Keratinocyte (primary cell): Measurements from ENCODE around the gene MRPL33. TPM values are rescaled to one million over a fixed set of nuclear protein-coding genes. Genes with fewer than 3 reads are reported as not detected.

Experiments used
- DNase-seq: peaks from one replicate; pipeline ENCODE4 v3.0.0-alpha.2; 2011; ENCODE audit warnings: low read depth, missing footprints, low spot score
- FAIRE-seq: peaks from 2 replicates; lab custom pipeline; 2011; peaks lifted over from hg19 to GRCh38; lab: Jason Lieb, UNC
- H2AFZ ChIP-seq: 2 replicates; pipeline ENCODE4 v1.6.0; 2012; ENCODE audit warnings: low read length, control low read depth, inconsistent platforms; ENCODE audit not compliant: control insufficient read depth
- H3K27ac ChIP-seq: 2 replicates; pipeline ENCODE4 v1.5.1; 2011; ENCODE audit warnings: low read length; ENCODE audit not compliant: control insufficient read depth, insufficient read depth
- H3K27me3 ChIP-seq: 3 replicates; pipeline ENCODE4 v1.6.0; 2011; ENCODE audit warnings: low read length; ENCODE audit not compliant: control insufficient read depth, insufficient read depth; ENCODE audit errors: extremely low read depth
- H3K36me3 ChIP-seq, 2 experiments: 2 replicates in 1 of 2; 3 replicates in 1 of 2; pipeline ENCODE4 v1.5.1; 2011; ENCODE audit warnings: low read length in 2 of 2, mild to moderate bottlenecking in 1 of 2; ENCODE audit not compliant: control insufficient read depth in 2 of 2, insufficient read depth in 2 of 2; ENCODE audit errors: extremely low read depth in 1 of 2
- H3K4me1 ChIP-seq: 3 replicates; pipeline ENCODE4 v1.5.1; 2011; ENCODE audit warnings: low read length; ENCODE audit not compliant: control insufficient read depth, insufficient read depth; ENCODE audit errors: extremely low read depth
- H3K4me2 ChIP-seq: 3 replicates; pipeline ENCODE4 v1.6.0; 2011; ENCODE audit warnings: low read depth, low read length; ENCODE audit not compliant: control insufficient read depth, insufficient read depth; ENCODE audit errors: extremely low read depth
- H3K4me3 ChIP-seq, 3 experiments: fragments of 200-600 bp in 1 of 3; sonication (generic) in 1 of 3; 2 replicates in 2 of 3; 3 replicates in 1 of 3; pipeline ENCODE4 v1.5.1; 2011 to 2016; ENCODE audit warnings: low read length in 3 of 3, mild to moderate bottlenecking in 3 of 3, control low read depth in 2 of 3, inconsistent platforms in 1 of 3, low read depth in 1 of 3, mixed read lengths in 1 of 3, mixed run types in 1 of 3, moderate library complexity in 1 of 3; ENCODE audit not compliant: control insufficient read depth in 2 of 3, insufficient read depth in 2 of 3; ENCODE audit errors: extremely low read depth in 1 of 3
- H3K79me2 ChIP-seq: 2 replicates; pipeline ENCODE4 v1.6.0; 2012; ENCODE audit warnings: low read length; ENCODE audit not compliant: control insufficient read depth, insufficient read depth
- H3K9ac ChIP-seq: 3 replicates; pipeline ENCODE4 v1.6.0; 2011; ENCODE audit warnings: low read length; ENCODE audit not compliant: control insufficient read depth, insufficient read depth; ENCODE audit errors: extremely low read depth
- H3K9me1 ChIP-seq: 3 replicates; pipeline ENCODE4 v1.6.0; 2011; ENCODE audit warnings: low read length; ENCODE audit not compliant: control insufficient read depth, insufficient read depth; ENCODE audit errors: extremely low read depth
- H3K9me3 ChIP-seq: 2 replicates; pipeline ENCODE4 v1.5.1; 2012; ENCODE audit warnings: low read depth, low read length; ENCODE audit not compliant: control insufficient read depth
- H4K20me1 ChIP-seq: 3 replicates; pipeline ENCODE4 v1.6.0; 2011; ENCODE audit warnings: low read length; ENCODE audit not compliant: control insufficient read depth, insufficient read depth; ENCODE audit errors: extremely low read depth
- CTCF ChIP-seq, 3 experiments: IDR thresholded peaks in 1 of 3; conservative IDR thresholded peaks in 1 of 3; optimal IDR thresholded peaks in 1 of 3; 2 replicates in 2 of 3; 3 replicates in 1 of 3; pipeline versions ENCODE3 to v1.5.1; 2011; ENCODE audit warnings: low read length in 3 of 3, mild to moderate bottlenecking in 3 of 3, moderate library complexity in 2 of 3, control low read depth in 1 of 3, inconsistent platforms in 1 of 3; ENCODE audit not compliant: insufficient read depth in 2 of 3; ENCODE audit errors: extremely low read depth in 1 of 3
- EZH2 ChIP-seq: IDR thresholded peaks from one replicate; pipeline ENCODE4 v1.6.1; 2012; ENCODE audit warnings: inconsistent platforms, mild to moderate bottlenecking, low read length, moderate library complexity
- dilution Hi-C: fragments of 300-500 bp; cut with MboI; formaldehyde crosslinking; loops from one replicate; pipeline ENCODE4 v1.7.0; 2020; ENCODE audit warnings: low sequenced_read_pairs; ENCODE audit not compliant: extremely low pct_ligation_motif_present
- polyA plus RNA-seq, 5 experiments: library from polyadenylated mRNA; depleted of rRNA in 3 of 5; stranded (reverse) in 3 of 5; stranded (forward) in 1 of 5; unstranded in 1 of 5; fragments of >200 nt; gene quantifications; 1 replicate in 1 of 5; 2 replicates in 3 of 5; 3 replicates in 1 of 5; pipeline versions ENCODE4 v1.2.1 to v1.2.3, GENCODE V29; 2011 to 2012; ENCODE audit warnings: missing spikeins in 2 of 5, low read depth in 1 of 5, low replicate concordance in 1 of 5

MRPL33 gene
- polyA plus RNA-seq, 1 donor (not counting 4 experiments of a cell fraction or from before 2014, with no cell fraction given) = 110 TPM

- dilution Hi-C loops = no loop called here
These were observed 344 bp upstream of the MRPL33 start for GRCh38 chr2:27771202-27771547.

GRCh38 chr2:27772804-27773203, 1.3 kb downstream of the MRPL33 start:
- DNase-seq = no peak
- Histone ChIP-seq H3K4me3 (peak overlapping the region; percentile 64 to 82 (median 72)), H3K27ac (peak overlapping the region; percentile 86), H3K36me3 (peaks cover 0 to 22% of the 10 kb centered on the region in 2 experiments), H3K27me3 (no peaks in the 10 kb centered on the region), H2AFZ (no peak overlapping the region), H3K4me2 (peak overlapping the region; percentile 98), H4K20me1 (no peaks in the 10 kb centered on the region), H3K79me2 (peaks cover 54% of the 10 kb centered on the region), H3K9me3 (no peaks in the 10 kb centered on the region), H3K4me1 (peaks cover 34% of the 10 kb centered on the region), H3K9me1 (peaks cover 5% of the 10 kb centered on the region), H3K9ac (peak overlapping the region; percentile 88)
- dilution Hi-C loops = no loop called here
- TF ChIP-seq EZH2 (no peak), CTCF (optimal IDR thresholded peaks at IDR 0.05 in 1 of 3, IDR thresholded peaks at IDR 0.05 in 1 of 3, conservative IDR thresholded peaks at IDR 0.05 in 1 of 3; ENCODE audit: extremely low read depth in 1 of 3, insufficient read depth in 2 of 3, low read length in 3 of 3) (no peak)
- no peak for FAIRE-seq

More at GRCh38 chr2:27771202-27771547, 344 bp upstream of the MRPL33 start:
- Histone ChIP-seq H3K9me3 (no peaks in the 10 kb centered on the region), H3K4me3 (peak overlapping the region; percentile 64 to 82 (median 72)), H3K9me1 (peaks cover 2% of the 10 kb centered on the region), H4K20me1 (no peaks in the 10 kb centered on the region), H2AFZ (peak overlapping the region; percentile 96), H3K27me3 (no peaks in the 10 kb centered on the region), H3K79me2 (peaks cover 40% of the 10 kb centered on the region), H3K9ac (peak overlapping the region; percentile 88), H3K36me3 (peaks cover 0 to 18% of the 10 kb centered on the region in 2 experiments), H3K4me2 (peak overlapping the region; percentile 98), H3K27ac (peak overlapping the region; percentile 86), H3K4me1 (peaks cover 25% of the 10 kb centered on the region)
- no peak for DNase-seq
- TF ChIP-seq EZH2 = no peak
- no peak for TF ChIP-seq CTCF (optimal IDR thresholded peaks at IDR 0.05 in 1 of 3, IDR thresholded peaks at IDR 0.05 in 1 of 3, conservative IDR thresholded peaks at IDR 0.05 in 1 of 3; ENCODE audit: extremely low read depth in 1 of 3, insufficient read depth in 2 of 3, low read length in 3 of 3)
- no peak for FAIRE-seq
